Urothelium cell line (cell line): ENCODE data around the gene RHOA.
A peak's percentile ranks its signal among the peaks of the same experiment; 100 is the strongest.
"Not testable (repeated sequence)": the region's sequence is repeated elsewhere in the genome, so short reads cannot be mapped to it uniquely, and the experiment has no call there.

Experiments
- DNase-seq: peaks from one replicate; pipeline ENCODE4 v3.0.0; 2011; ENCODE audit warnings: low spot score, mixed read lengths
- FAIRE-seq: peaks from 2 replicates; lab custom pipeline; 2011; peaks lifted over from hg19 to GRCh38; lab: Jason Lieb, UNC

RHOA gene

DNA sequence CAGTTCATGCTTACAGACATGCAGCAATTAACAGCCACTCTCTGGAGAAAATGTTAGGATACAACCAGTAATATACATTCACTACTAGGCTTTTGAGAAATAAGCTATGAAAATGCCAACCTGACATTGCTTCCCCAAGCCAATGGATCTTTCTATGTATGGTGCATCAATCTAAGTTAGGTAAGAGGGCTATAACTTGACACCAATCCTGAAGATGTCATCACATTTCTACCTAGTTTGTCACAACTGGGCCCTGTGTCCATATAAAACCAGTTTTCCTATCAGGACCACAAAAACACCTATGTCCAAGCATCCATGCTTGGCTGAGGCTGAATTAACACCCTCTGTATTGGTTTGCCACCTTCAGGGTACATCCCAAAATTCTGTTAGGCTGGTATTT lies 39.8 kb downstream of the RHOA start:
- no peak for DNase-seq
- FAIRE-seq, result no peak

GRCh38 chr3:49370585-49371290 lies 41.0 kb downstream of the RHOA start:
- no peak for DNase-seq
- FAIRE-seq, result no peak

GRCh38 chr3:49362561-49362960 lies 49.2 kb downstream of the RHOA start:
- FAIRE-seq, result no peak
- DNase-seq, result no peak

GRCh38 chr3:49359623-49360022 lies 52.2 kb downstream of the RHOA start:
- DNase-seq (no peak), FAIRE-seq (no peak)

DNA sequence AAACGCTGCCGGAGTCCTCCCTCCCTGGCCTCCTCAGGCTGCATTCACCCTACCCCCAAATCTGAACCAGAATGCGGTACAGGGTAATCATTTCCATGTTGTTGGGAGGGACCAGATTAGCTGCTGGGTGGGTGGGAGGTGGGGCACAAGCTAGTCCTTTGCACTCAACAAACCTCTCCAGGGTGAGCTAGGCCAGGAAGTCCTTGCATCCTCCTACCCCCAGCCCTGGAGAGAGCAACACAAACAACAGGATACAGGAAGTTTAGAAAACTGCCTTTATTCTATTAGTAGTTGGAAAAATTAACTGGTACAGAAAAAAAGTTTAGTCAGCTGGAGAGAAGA lies 52.9 kb downstream of the RHOA start:
- peak; percentile 41 for DNase-seq
- FAIRE-seq, result no peak

DNA sequence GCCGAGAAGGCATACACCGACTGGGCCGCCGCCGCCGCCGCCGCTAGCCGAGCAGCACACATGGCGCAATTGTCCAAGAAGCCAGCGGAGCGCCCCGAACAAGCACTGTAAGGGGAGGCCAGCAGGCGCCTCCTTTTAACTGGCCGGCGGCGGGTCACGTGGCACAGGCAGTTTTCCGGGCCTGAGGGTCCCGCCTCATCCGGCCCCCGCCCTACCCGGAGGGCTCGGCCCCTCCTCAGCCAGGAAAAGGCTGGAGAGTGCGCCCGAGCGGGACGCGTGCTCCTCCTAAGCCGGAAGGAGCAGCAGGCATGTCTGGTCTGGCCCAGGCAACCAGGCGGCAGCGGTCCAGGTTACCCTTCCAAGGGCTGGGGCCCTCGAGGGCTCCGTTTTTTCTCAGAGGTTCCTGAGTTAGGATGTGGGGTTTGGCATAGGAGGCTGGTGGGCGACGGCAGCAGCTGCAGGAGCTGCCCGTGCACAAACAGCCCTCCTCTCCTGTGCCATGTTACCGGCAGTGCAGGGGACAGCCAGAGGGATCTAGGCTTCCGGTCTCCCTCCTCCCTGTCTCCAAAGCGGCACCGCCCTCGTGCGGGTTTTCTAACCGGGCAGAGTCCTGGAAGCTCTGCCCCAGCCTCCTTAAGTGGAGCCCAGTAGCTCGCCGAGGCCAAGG lies 53.4 kb downstream of the RHOA start, which contains the start of gene GPX1:
GPX1 (minus strand) TSS at position 137 of the 667 bp plus-strand sequence; CDS start at position 62, 75 bp downstream.
- FAIRE-seq (no peak), DNase-seq (peak; percentile 97)

DNA sequence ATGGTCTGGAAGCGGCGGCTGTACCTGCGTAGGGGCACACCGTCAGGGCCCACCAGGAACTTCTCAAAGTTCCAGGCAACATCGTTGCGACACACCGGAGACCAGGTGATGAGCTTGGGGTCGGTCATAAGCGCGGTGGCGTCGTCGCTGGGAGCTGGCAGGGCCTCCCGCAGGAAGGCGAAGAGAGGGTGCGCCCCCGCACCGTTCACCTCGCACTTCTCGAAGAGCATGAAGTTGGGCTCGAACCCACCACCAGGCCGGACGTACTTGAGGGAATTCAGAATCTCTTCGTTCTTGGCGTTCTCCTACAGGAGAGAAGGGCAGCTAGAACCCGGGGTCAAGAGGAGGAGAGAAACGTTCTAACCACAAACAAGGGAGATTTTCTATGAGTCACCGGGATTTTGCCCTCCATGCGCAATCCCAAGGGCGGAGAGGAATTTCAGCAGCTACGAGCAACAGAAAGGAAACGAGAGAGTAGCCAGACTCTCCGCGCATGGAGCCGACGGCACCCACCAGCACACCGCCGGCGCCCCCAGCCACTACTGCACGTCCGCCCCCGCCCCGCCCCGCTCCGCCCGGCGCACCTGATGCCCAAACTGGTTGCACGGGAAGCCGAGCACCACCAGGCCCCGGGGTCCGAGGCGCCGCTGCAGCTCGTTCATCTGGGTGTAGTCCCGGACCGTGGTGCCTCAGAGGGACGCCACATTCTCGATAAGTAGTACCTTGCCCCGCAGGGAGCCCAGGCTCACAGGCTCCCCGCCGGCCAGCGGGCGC lies 54.1 kb downstream of the RHOA start:
- not testable (repeated sequence) for FAIRE-seq
- DNase-seq, result peak; percentile 44

GRCh38 chr3:49357095-49357442 lies 54.7 kb downstream of the RHOA start:
- FAIRE-seq, DNase-seq: not testable (repeated sequence)

DNA sequence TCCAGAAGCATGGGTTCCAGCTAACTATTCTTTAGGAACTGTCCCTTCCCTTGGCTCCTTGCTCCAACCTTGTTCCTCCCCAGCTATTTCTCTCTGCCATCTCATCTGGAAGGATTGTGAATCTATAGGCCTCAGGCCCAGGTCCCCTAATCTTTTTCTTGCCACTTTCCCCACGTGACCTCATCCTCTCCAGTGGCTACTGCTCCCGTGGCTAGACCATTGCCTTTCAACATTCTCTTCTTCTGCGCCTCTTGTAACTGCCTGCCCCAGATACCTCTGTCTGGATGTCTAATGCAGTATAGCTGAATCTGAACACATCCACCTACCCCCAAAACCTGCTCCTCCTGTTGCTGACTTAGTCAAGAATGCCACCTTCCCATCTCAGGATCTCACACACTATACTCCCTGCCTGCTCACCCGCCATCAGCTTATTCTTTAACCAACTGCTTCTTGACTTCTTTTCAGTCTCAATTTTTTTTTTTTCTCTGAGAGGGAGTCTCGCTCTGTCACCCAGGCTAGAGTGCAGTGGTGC lies 58.8 kb downstream of the RHOA start:
- DNase-seq, result no peak
- no peak for FAIRE-seq

DNA sequence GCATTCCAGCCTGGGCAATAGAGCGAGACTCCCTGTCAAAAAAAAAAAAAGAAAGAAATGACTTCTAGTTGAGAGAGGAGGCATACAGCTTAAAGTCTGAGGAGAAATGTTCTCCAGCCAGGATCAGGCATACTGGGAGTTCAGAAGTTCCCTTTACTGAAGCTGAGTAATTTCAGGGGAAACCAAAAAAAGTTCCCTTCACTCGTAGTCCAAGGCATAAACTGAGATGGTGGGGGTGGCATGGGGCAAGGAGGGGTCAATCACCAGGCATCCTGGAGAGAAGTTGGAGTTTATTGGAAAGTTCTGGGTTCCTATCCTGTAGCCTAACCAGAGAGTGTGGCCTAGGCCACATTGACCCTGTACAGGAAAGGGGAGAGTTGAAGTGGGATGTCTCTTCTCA lies 59.5 kb downstream of the RHOA start:
- DNase-seq (no peak), FAIRE-seq (no peak)

GRCh38 chr3:49351521-49352011 lies 60.2 kb downstream of the RHOA start:
- DNase-seq, result no peak

GRCh38 chr3:49349348-49350114 lies 62.2 kb downstream of the RHOA start:
- DNase-seq (no peak), FAIRE-seq (no peak)

More at GRCh38 chr3:49351521-49352011, 60.2 kb downstream of the RHOA start:
- no peak for FAIRE-seq

DNA sequence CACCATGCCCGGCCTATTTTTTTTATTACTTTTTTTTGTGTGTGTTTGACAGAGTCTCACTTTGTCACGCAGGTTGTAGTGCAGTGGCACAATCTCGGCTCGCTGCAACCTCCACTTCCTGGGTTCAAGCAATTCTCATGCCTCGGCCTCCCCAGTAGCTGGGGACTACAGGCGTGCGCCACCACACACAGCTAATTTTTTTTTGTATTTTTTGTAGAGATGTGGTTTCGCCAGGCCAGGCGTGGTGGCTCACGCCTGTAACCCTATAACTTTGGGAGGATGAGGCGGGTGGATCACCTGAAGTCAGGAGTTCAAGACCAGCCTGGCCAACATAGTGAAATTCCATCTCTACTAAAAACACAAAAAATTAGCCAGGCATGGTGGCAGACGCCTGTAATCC lies 63.4 kb downstream of the RHOA start:
- not testable (repeated sequence) for DNase-seq, FAIRE-seq

DNA sequence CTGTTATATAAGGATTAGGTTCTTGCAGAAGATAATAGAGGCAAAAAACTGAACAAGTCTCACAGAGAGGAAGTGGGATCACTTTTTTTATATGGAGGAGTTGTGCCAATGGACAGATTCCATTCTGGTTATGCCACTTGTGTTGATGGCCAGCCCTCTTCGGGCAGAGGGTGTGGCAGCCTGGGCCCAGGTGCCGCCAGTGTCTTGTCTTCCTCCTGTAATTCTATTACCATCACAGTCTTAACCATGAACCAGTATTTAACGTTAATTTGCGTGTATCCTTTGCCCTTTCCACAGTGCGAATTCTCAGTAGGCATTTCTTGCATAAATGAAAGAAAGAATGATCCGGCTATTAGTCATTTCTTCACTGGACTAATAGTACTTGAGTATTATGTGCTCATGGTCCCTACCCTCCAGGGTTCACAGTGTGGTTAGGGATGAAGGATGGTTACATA lies 65.0 kb downstream of the RHOA start:
- DNase-seq (peak; percentile 40), FAIRE-seq (no peak)

GRCh38 chr3:49343163-49343562 lies 68.6 kb downstream of the RHOA start:
- DNase-seq (no peak), FAIRE-seq (no peak)

DNA sequence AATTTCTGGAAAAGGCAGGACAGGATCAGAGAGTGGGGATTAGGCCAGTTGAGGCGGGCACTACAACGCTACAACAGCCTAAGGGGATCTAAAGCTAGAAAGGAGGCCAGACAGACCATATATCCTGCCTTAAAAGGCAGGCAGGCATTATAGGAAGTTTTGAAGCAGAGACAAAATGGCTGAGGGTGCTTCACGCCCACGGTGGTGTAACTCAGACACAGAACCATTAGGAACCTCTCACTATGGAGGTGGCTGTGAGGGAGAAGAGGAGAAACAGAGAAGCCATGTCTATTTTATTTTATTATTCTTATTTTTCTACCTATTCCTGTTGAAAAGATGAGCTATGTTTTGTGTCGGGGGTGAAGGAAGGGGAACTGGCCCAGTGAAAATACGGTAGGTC lies 69.8 kb downstream of the RHOA start:
- FAIRE-seq (no peak), DNase-seq (no peak)

DNA sequence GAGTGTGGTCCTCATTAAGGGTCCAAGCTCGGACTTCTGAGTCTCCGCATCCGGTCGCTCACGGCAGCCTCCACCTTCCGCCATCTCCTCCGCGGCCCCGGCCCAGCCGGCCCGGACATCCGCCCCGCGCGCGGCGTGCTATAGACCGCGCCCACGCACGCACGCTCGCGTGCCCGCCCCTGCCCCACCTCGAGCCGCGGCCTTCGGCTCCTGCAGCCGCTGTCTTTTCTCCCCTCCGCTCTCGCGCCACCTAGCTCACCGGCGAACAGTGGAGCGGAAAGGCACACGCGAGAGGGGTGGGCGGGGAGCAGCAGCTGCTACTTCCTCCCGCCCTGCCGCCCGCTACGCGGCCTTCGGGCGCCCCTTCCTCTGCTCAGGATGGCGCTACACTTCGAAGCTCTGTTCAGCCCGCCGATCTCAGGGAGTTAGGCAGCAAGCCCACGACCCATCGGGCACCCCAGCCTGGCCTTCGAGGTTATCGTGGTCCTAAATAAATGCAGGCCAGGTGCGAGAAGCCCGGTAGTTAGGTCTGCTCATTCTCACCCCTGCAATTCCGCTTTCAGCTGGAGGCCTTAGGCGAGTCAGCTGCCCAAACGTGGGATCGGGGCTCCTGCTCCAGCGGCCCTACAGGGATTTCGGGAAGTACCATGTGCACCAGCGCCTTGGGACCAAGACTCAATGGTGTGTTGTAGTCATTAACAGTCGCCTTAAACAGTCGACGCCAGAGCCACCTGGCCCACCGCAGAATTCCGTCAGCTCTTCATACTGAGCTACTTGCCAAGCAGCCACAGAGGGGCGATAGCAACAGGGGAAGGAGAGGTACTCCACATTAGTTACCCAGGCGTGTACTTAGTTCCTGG lies 71.6 kb downstream of the RHOA start, which contains the start of gene USP4:
USP4 (minus strand) TSS at position 113 of the 860 bp plus-strand sequence; CDS start at position 84, 29 bp downstream.
- peak; percentile 96 for DNase-seq
- peak; percentile 98 for FAIRE-seq

GRCh38 chr3:49339581-49339940 lies 72.2 kb downstream of the RHOA start:
- FAIRE-seq (no peak), DNase-seq (peak; percentile 45)

- no peak for FAIRE-seq
- DNase-seq, result no peak
These were observed 77.7 kb downstream of the RHOA start for GRCh38 chr3:49333916-49334633.
